Parathyroid adenoma (tissue), 2 donors: Measurements from ENCODE around the gene SEMA4C.

Experiments used
- H2AFZ ChIP-seq: fragments of 300-600 bp; sonication (generic); one replicate; pipeline ENCODE4 v1.7.0; 2017; ENCODE audit warnings: antibody characterized with exemption, mild to moderate bottlenecking
- H3K27ac ChIP-seq: fragments of 300-600 bp; sonication (generic); one replicate; pipeline ENCODE4 v1.7.0; 2017
- H3K27me3 ChIP-seq: fragments of 300-600 bp; sonication (generic); one replicate; pipeline ENCODE4 v1.7.0; 2017; ENCODE audit warnings: low read length; ENCODE audit not compliant: control insufficient read depth, insufficient read depth
- H3K36me3 ChIP-seq: fragments of 300-600 bp; sonication (generic); one replicate; pipeline ENCODE4 v1.7.0; 2017; ENCODE audit warnings: low read length; ENCODE audit not compliant: control insufficient read depth, insufficient read depth
- H3K4me1 ChIP-seq: fragments of 300-600 bp; sonication (generic); one replicate; pipeline ENCODE4 v1.7.0; 2017; ENCODE audit warnings: control low read depth
- H3K4me2 ChIP-seq: fragments of 300-600 bp; sonication (generic); one replicate; pipeline ENCODE4 v1.7.0; 2017; ENCODE audit warnings: low read length
- H3K4me3 ChIP-seq: fragments of 300-600 bp; sonication (generic); one replicate; pipeline ENCODE4 v1.7.0; 2017; ENCODE audit warnings: low read depth, low read length
- H3K79me2 ChIP-seq: fragments of 300-600 bp; sonication (generic); one replicate; pipeline ENCODE4 v1.7.0; 2017; ENCODE audit warnings: control low read depth
- H3K9ac ChIP-seq: fragments of 300-600 bp; sonication (generic); one replicate; pipeline ENCODE4 v1.7.0; 2017; ENCODE audit warnings: mild to moderate bottlenecking
- H3K9me3 ChIP-seq: fragments of 300-600 bp; sonication (generic); one replicate; pipeline ENCODE4 v1.7.0; 2017; ENCODE audit warnings: low read length; ENCODE audit not compliant: control insufficient read depth
- CTCF ChIP-seq: fragments of 300-600 bp; sonication (generic); IDR thresholded peaks from one replicate; pipeline ENCODE4 v1.7.0; 2017; ENCODE audit warnings: antibody characterized with exemption, mild to moderate bottlenecking
- donor health status: primary hyperparathyroidism.

SEMA4C gene

DNA sequence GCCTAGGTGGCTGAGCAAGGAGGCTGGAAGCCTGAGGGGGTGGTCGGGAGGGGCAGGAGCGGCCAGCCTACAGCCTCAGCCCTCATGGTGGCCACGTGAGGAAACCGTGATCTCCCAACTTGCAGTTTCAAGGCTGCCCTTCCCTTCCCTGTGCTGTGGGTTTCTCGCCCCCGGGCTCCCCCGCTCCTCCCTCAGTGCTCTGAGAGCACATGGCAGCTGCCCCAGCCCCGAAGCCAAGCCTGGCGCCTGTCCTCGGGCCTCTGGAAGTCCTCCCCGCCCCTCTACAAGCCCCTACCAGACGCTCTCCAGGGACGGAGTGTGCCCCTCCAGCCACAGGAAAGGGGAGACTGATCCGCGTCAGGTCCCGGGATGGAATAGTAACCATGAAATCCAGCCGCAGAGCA, 25.5 kb downstream of the SEMA4C start:
- H3K9me3 ChIP-seq = no peaks in the 10 kb centered on the region
- H3K36me3 ChIP-seq = no peaks in the 10 kb centered on the region

GRCh38 chr2:96843538-96844268, 26.2 kb downstream of the SEMA4C start, which contains the start of gene ANKRD23:
Gene ANKRD23 (minus strand): TSS chr2:96844021. CDS start chr2:96843992, 29 bp downstream.
- Histone ChIP-seq H2AFZ (no peak within 1 kb of the TSS), H3K27me3 (no peaks in the 10 kb centered on the region), H3K36me3 (no peaks in the 10 kb centered on the region), H3K79me2 (no peaks in the 10 kb centered on the region), H3K4me1 (peaks cover 19% of the 10 kb centered on the region), H3K4me3 (no peak within 1 kb of the TSS), H3K4me2 (no peak within 1 kb of the TSS), H3K9ac (no peak within 1 kb of the TSS), H3K27ac (peak within 1 kb of the TSS; percentile 49), H3K9me3 (no peaks in the 10 kb centered on the region)
- no peak for TF ChIP-seq CTCF

More for the DNA sequence above, 25.5 kb downstream of the SEMA4C start:
- H3K79me2 ChIP-seq = no peaks in the 10 kb centered on the region
- no peak overlapping the region for H3K4me2 ChIP-seq
- no peak overlapping the region for H3K4me3 ChIP-seq
- TF ChIP-seq CTCF = no peak
- peaks cover 12% of the 10 kb centered on the region for H3K4me1 ChIP-seq
- H3K27me3 ChIP-seq = no peaks in the 10 kb centered on the region
- H3K27ac ChIP-seq = no peak overlapping the region
- H3K9ac ChIP-seq = no peak overlapping the region
- H2AFZ ChIP-seq = no peak overlapping the region

- Histone ChIP-seq H3K9me3 (no peaks in the 10 kb centered on the region), H3K27ac (peak overlapping the region; percentile 49), H2AFZ (peak overlapping the region; percentile 54), H3K4me3 (no peak overlapping the region), H3K4me1 (peaks cover 19% of the 10 kb centered on the region), H3K36me3 (no peaks in the 10 kb centered on the region), H3K4me2 (peak overlapping the region; percentile 49), H3K27me3 (no peaks in the 10 kb centered on the region), H3K9ac (no peak overlapping the region), H3K79me2 (no peaks in the 10 kb centered on the region)
- no peak for TF ChIP-seq CTCF
Observed at GRCh38 chr2:96842600-96842999, 27.3 kb downstream of the SEMA4C start.

- Histone ChIP-seq H3K9me3 (no peaks in the 10 kb centered on the region), H3K27ac (peak overlapping the region; percentile 49), H3K9ac (no peak overlapping the region), H3K36me3 (no peaks in the 10 kb centered on the region), H3K4me2 (peak overlapping the region; percentile 49), H3K79me2 (no peaks in the 10 kb centered on the region), H3K4me3 (no peak overlapping the region), H3K27me3 (no peaks in the 10 kb centered on the region), H2AFZ (peak overlapping the region; percentile 54), H3K4me1 (peaks cover 19% of the 10 kb centered on the region)
- no peak for TF ChIP-seq CTCF
Observed at GRCh38 chr2:96841701-96842495, 28.0 kb downstream of the SEMA4C start.
